H1 (cell line): ENCODE data around the gene GRK6. TPM values are rescaled to one million over a fixed set of nuclear protein-coding genes. Genes with fewer than 3 reads are reported as not detected.

ENCODE experiments used
- ATF3 ChIP-seq: IDR thresholded peaks from 2 replicates; pipeline ENCODE4 v1.6.1; 2011; ENCODE audit warnings: low read depth, mild to moderate bottlenecking, low read length; ENCODE audit not compliant: insufficient read depth
- HDAC2 ChIP-seq, 2 experiments: fragments of 300-600 bp in 1 of 2; sonication (generic) in 1 of 2; IDR thresholded peaks; 2 replicates each; pipeline ENCODE4 v1.6.1; 2011 to 2012; ENCODE audit warnings: low read depth in 2 of 2, low read length in 2 of 2, mild to moderate bottlenecking in 2 of 2, moderate library complexity in 2 of 2, borderline replicate concordance in 1 of 2, inconsistent platforms in 1 of 2
- SIN3A ChIP-seq, 2 experiments: IDR thresholded peaks in 1 of 2; conservative IDR thresholded peaks in 1 of 2; 2 replicates each; pipeline ENCODE4 v1.6.1; 2011 to 2012; ENCODE audit warnings: low read length in 2 of 2, improper control_type of control experiment in 1 of 2, low read depth in 1 of 2, mild to moderate bottlenecking in 1 of 2
- SIX5 ChIP-seq: IDR thresholded peaks from 2 replicates; pipeline ENCODE4 v1.6.1; 2011; ENCODE audit warnings: mild to moderate bottlenecking, low read depth, low read length
- polyA plus RNA-seq, 7 experiments: library from polyadenylated mRNA; depleted of rRNA in 3 of 7; stranded (reverse) in 5 of 7; unstranded in 2 of 7; fragments of >200 nt in 5 of 7; fragments of 200-250 nt in 2 of 7; gene quantifications; 1 replicate in 5 of 7; 2 replicates in 1 of 7; 4 replicates in 1 of 7; pipeline versions ENCODE4 v1.2.1 to v1.2.3, GENCODE V29; 2011 to 2013; ENCODE audit warnings: missing spikeins in 2 of 7, mixed read lengths in 2 of 7
- total RNA-seq: library from RNA; stranded (reverse); fragmentation: NEBNext Ultra II Directional; extraction: Animal tissue kit (Norgen Biotek cat#: 25700); gene quantifications from 2 replicates; pipeline ENCODE4 v1.2.1, GENCODE V29; 2021

Gene GRK6
- total and polyA plus RNA-seq, 2 of the 8 experiments (the other 6 are each of a cell fraction or from before 2014, with no cell fraction given) = 31.8 to 57.8 TPM

DNA sequence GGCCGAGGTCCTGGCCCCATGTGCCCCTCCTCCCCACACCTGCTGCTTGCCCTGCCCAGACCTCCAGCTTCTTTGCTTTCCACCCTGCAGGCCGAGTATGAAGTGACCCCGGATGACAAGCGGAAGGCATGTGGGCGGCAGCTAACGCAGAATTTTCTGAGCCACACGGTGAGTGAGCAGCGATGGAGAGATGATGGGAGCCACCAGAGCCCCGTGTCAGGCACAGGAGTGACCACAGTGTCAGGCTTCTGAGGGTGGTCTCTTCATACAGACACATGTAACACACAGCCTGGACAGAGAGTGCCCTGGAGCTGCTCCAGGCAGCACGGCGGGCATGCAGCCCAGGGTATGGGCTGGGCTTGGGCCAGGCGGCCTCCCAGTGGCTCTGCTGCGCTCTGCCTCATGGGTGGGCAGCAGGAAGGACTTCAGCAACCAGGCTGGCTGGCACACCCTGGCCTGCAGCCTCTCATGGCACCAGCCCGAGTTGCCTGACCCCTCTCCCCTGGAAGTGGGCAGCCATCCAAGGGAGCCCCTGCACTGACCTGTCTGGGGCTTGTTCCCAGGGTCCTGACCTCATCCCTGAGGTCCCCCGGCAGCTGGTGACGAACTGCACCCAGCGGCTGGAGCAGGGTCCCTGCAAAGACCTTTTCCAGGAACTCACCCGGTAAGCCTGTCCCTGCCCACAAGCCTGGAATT lies 5.8 kb downstream of the GRK6 start (continued):
- TF ChIP-seq ATF3 = no peak
- no peak for TF ChIP-seq HDAC2 (IDR thresholded peaks at IDR 0.05; ENCODE audit: borderline replicate concordance in 1 of 2, low read depth in 2 of 2, low read length in 2 of 2)
- TF ChIP-seq SIN3A (conservative IDR thresholded peaks at IDR 0.05 in 1 of 2, IDR thresholded peaks at IDR 0.05 in 1 of 2; ENCODE audit: low read depth in 1 of 2, low read length in 2 of 2) = no peak
- no peak for TF ChIP-seq SIX5
